MM.1S (cell line): ENCODE data around the gene CDK2AP2.

Source experiments
- DNase-seq: peaks from one replicate; pipeline ENCODE4 v3.0.0-alpha.2; 2015
- H2AFZ ChIP-seq: fragments of 300-600 bp; sonication (generic); 2 replicates; pipeline ENCODE4 v1.6.0; 2016; ENCODE audit warnings: antibody characterized with exemption, low read length
- H3F3A ChIP-seq: fragments of 300-600 bp; sonication (generic); 2 replicates; pipeline ENCODE4 v1.6.1; 2016; ENCODE audit warnings: mild to moderate bottlenecking, antibody characterized with exemption, low read length, moderate library complexity, mixed read lengths; ENCODE audit not compliant: insufficient read depth
- H3K27ac ChIP-seq: fragments of 300-600 bp; sonication (generic); 2 replicates; pipeline ENCODE4 v1.5.1; 2016; ENCODE audit warnings: mild to moderate bottlenecking, low read length
- H3K27me3 ChIP-seq: fragments of 300-600 bp; sonication (generic); replicated peaks from 2 replicates; pipeline ENCODE4 v1.6.0; 2016; ENCODE audit warnings: low read length; ENCODE audit not compliant: insufficient read depth
- H3K36me3 ChIP-seq: fragments of 300-600 bp; sonication (generic); replicated peaks from 2 replicates; pipeline ENCODE4 v1.6.1; 2016; ENCODE audit warnings: mild to moderate bottlenecking, low read length, mixed read lengths; ENCODE audit not compliant: insufficient read depth
- H3K4me1 ChIP-seq: fragments of 300-600 bp; sonication (generic); 2 replicates; pipeline ENCODE4 v1.6.1; 2016; ENCODE audit warnings: low read length, mixed read lengths
- H3K4me2 ChIP-seq: fragments of 300-600 bp; sonication (generic); 2 replicates; pipeline ENCODE4 v1.6.0; 2016; ENCODE audit warnings: low read depth, low read length
- H3K4me3 ChIP-seq: fragments of 300-600 bp; sonication (generic); 2 replicates; pipeline ENCODE4 v1.5.1; 2016; ENCODE audit warnings: low read length, mixed read lengths
- H3K79me2 ChIP-seq: fragments of 300-600 bp; sonication (generic); 2 replicates; pipeline ENCODE4 v1.6.1; 2016; ENCODE audit warnings: mixed run types, low read length, mixed read lengths
- H3K9ac ChIP-seq: fragments of 300-600 bp; sonication (generic); 2 replicates; pipeline ENCODE4 v1.6.1; 2016; ENCODE audit warnings: low read length, mixed read lengths
- H3K9me2 ChIP-seq: fragments of 300-600 bp; sonication (generic); replicated peaks from 2 replicates; pipeline ENCODE4 v1.6.1; 2016; ENCODE audit warnings: mild to moderate bottlenecking, low read length, mixed read lengths; ENCODE audit not compliant: insufficient read depth
- H3K9me3 ChIP-seq: fragments of 300-600 bp; sonication (generic); replicated peaks from 2 replicates; pipeline ENCODE4 v1.6.1; 2016; ENCODE audit warnings: mild to moderate bottlenecking, low read length, mixed read lengths; ENCODE audit not compliant: insufficient read depth
- H4K20me1 ChIP-seq: fragments of 300-600 bp; sonication (generic); 2 replicates; pipeline ENCODE4 v1.6.1; 2016; ENCODE audit warnings: mild to moderate bottlenecking, low read length, moderate library complexity, mixed read lengths; ENCODE audit not compliant: insufficient read depth
- CTCF ChIP-seq: fragments of 300-600 bp; sonication (generic); IDR thresholded peaks from 2 replicates; pipeline ENCODE4 v1.5.1; 2016; ENCODE audit warnings: antibody characterized with exemption, low read length, mixed read lengths
- EZH2 ChIP-seq: fragments of 300-600 bp; sonication (generic); optimal IDR thresholded peaks from 2 replicates; pipeline ENCODE3; 2017; ENCODE audit warnings: low read depth, mild to moderate bottlenecking, antibody characterized with exemption, low read length, mixed read lengths
- EZH2phosphoT487 ChIP-seq: fragments of 300-600 bp; sonication (generic); IDR thresholded peaks from 2 replicates; pipeline ENCODE4 v1.6.1; 2018; ENCODE audit warnings: antibody characterized with exemption, low read length

CDK2AP2 gene

GRCh38 chr11:67504005-67504949 lies 3.7 kb downstream of the CDK2AP2 start:
- peaks cover 20% of the 10 kb centered on the region for H3K4me1 ChIP-seq
- H3K4me3 ChIP-seq: peak overlapping the region; percentile 39
- peaks cover 13% of the 10 kb centered on the region for H3K79me2 ChIP-seq
- no peaks in the 10 kb centered on the region for H3K9me3 ChIP-seq
- no peak for DNase-seq
- no peak overlapping the region for H2AFZ ChIP-seq
- TF ChIP-seq EZH2phosphoT487 (no peak), EZH2 (no peak), CTCF (no peak)
- H3K36me3 ChIP-seq: no peaks in the 10 kb centered on the region
- peaks cover 14% of the 10 kb centered on the region for H3F3A ChIP-seq
- no peak overlapping the region for H3K27ac ChIP-seq
- H3K9ac ChIP-seq: no peak overlapping the region
- H3K27me3 ChIP-seq: peaks cover 51% of the 10 kb centered on the region
- peak overlapping the region; percentile 63; the same call in 1 of the 2 replicates for H3K4me2 ChIP-seq
- no peaks in the 10 kb centered on the region for H4K20me1 ChIP-seq
- H3K9me2 ChIP-seq: no peaks in the 10 kb centered on the region

GRCh38 chr11:67503119-67504004 lies 4.6 kb downstream of the CDK2AP2 start:
- Histone ChIP-seq H3K9me2 (no peaks in the 10 kb centered on the region), H3K9me3 (no peaks in the 10 kb centered on the region), H2AFZ (no peak overlapping the region), H3K9ac (no peak overlapping the region), H3K4me1 (peaks cover 20% of the 10 kb centered on the region), H3K27ac (no peak overlapping the region), H3K79me2 (peaks cover 13% of the 10 kb centered on the region), H4K20me1 (no peaks in the 10 kb centered on the region), H3K4me3 (no peak overlapping the region), H3F3A (peaks cover 14% of the 10 kb centered on the region), H3K4me2 (no peak overlapping the region), H3K27me3 (peaks cover 55% of the 10 kb centered on the region), H3K36me3 (no peaks in the 10 kb centered on the region)
- TF ChIP-seq CTCF (no peak), EZH2phosphoT487 (no peak), EZH2 (peak; percentile 87)
- DNase-seq: no peak

- no peak overlapping the region for H3K27ac ChIP-seq
- TF ChIP-seq EZH2phosphoT487 (no peak), CTCF (no peak), EZH2 (no peak)
Measured at GRCh38 chr11:67502328-67502979, 5.5 kb downstream of the CDK2AP2 start.

More at GRCh38 chr11:67502328-67502979, 5.5 kb downstream of the CDK2AP2 start:
- H3K9ac ChIP-seq: no peak overlapping the region
- H3K9me3 ChIP-seq: no peaks in the 10 kb centered on the region
- peaks cover 12% of the 10 kb centered on the region for H3K79me2 ChIP-seq
- no peak overlapping the region for H3K4me3 ChIP-seq
- no peak overlapping the region for H2AFZ ChIP-seq
- no peaks in the 10 kb centered on the region for H4K20me1 ChIP-seq
- no peak overlapping the region for H3K4me2 ChIP-seq
- no peak for DNase-seq
- no peaks in the 10 kb centered on the region for H3K36me3 ChIP-seq
- peaks cover 20% of the 10 kb centered on the region for H3K4me1 ChIP-seq
- peaks cover 9% of the 10 kb centered on the region for H3F3A ChIP-seq
- H3K9me2 ChIP-seq: no peaks in the 10 kb centered on the region
- H3K27me3 ChIP-seq: peaks cover 64% of the 10 kb centered on the region
